Omental fat pad (tissue), 4 donors: ENCODE measurements around the gene PRSS3. TPM values are rescaled to one million over a fixed set of nuclear protein-coding genes. Genes with fewer than 3 reads are reported as not detected.
"Not testable (repeated sequence)": the region's sequence is repeated elsewhere in the genome, so short reads cannot be mapped to it uniquely, and the experiment has no call there.

Source experiments
- ATAC-seq: fragments of 150-250 bp; one replicate; pipeline ENCODE4 v1.9.1; 2016; ENCODE audit warnings: mild to moderate bottlenecking, moderate library complexity; ENCODE audit not compliant: low FRiP score
- DNase-seq: peaks from one replicate; pipeline ENCODE4 v3.0.0-alpha.2; 2019; ENCODE audit warnings: low spot score
- CTCF ChIP-seq, 3 donors: fragments of 450-650 bp; IDR thresholded peaks; one replicate each; pipeline ENCODE4 v1.5.1; 2016 to 2017; ENCODE audit warnings: antibody characterized with exemption in 3 of 3, mild to moderate bottlenecking in 3 of 3, moderate library complexity in 2 of 3
- total RNA-seq, 4 donors: library from RNA; depleted of rRNA; stranded (reverse); fragments of >200 nt; gene quantifications; one replicate each; pipeline ENCODE4 v1.1.0, GENCODE V29; 2016

PRSS3 gene
- total RNA-seq, 4 donors from 2014 or later = not detected

GRCh38 chr9:33781736-33782135 lies 13.6 kb upstream of the PRSS3 start:
- DNase-seq = no peak
- no peak for ATAC-seq
- TF ChIP-seq CTCF (IDR thresholded peaks at IDR 0.05) = no peak

- TF ChIP-seq CTCF (IDR thresholded peaks at IDR 0.05) = no peak
- ATAC-seq (no peak), DNase-seq (no peak)
These were observed 12.8 kb upstream of the PRSS3 start for GRCh38 chr9:33782395-33783152.

- DNase-seq (no peak), ATAC-seq (no peak)
- TF ChIP-seq CTCF (IDR thresholded peaks at IDR 0.05) = no peak
These were observed 9.4 kb upstream of the PRSS3 start for GRCh38 chr9:33785914-33786313.

- DNase-seq (no peak), ATAC-seq (no peak)
- no peak for TF ChIP-seq CTCF (IDR thresholded peaks at IDR 0.05)
These were observed 8.7 kb upstream of the PRSS3 start for GRCh38 chr9:33786681-33787080.

GRCh38 chr9:33787839-33788238 lies 7.5 kb upstream of the PRSS3 start:
- TF ChIP-seq CTCF (IDR thresholded peaks at IDR 0.05) = no peak
- no peak for ATAC-seq
- no peak for DNase-seq

- ATAC-seq, DNase-seq: not testable (repeated sequence)
These were observed 5.9 kb upstream of the PRSS3 start for GRCh38 chr9:33789429-33789828.

GRCh38 chr9:33791117-33791516 lies 4.2 kb upstream of the PRSS3 start:
- ATAC-seq (no peak), DNase-seq (no peak)
- no peak for TF ChIP-seq CTCF (IDR thresholded peaks at IDR 0.05)

- not testable (repeated sequence) for DNase-seq, ATAC-seq
These were observed 1.9 kb upstream of the PRSS3 start for GRCh38 chr9:33793496-33793895.
